K562 (cell line): ENCODE measurements around the gene E2F3. TPM values are rescaled to one million over a fixed set of nuclear protein-coding genes. Genes with fewer than 3 reads are reported as not detected.

Experiments used
- ASH1L ChIP-seq: fragments of 450-650 bp; IDR thresholded peaks from 2 replicates; pipeline ENCODE4 v1.6.1; 2018; ENCODE audit warnings: borderline replicate concordance, mild to moderate bottlenecking, low read depth; ENCODE audit not compliant: partially characterized antibody
- ATF1 ChIP-seq, 2 experiments: fragments of 450-650 bp in 1 of 2; IDR thresholded peaks; 2 replicates each; pipeline ENCODE4 v1.6.1; 2016; ENCODE audit warnings: missing compliant biosample characterization in 1 of 2, missing genetic modification characterization in 1 of 2
- BRD9 ChIP-seq: fragments of 450-650 bp; IDR thresholded peaks from 2 replicates; pipeline ENCODE4 v1.6.1; 2018; ENCODE audit warnings: low read depth; ENCODE audit not compliant: partially characterized antibody
- E2F4 ChIP-seq: sonication (generic); formaldehyde crosslinking; IDR thresholded peaks from 2 replicates; pipeline ENCODE4 v1.8.0; 2022; ENCODE audit warnings: mild to moderate bottlenecking, low read depth, missing genetic modification reagents
- FOXP1 ChIP-seq: sonication (generic); formaldehyde crosslinking; IDR thresholded peaks from 2 replicates; pipeline ENCODE4 v1.8.0; 2022; ENCODE audit warnings: mild to moderate bottlenecking, missing genetic modification reagents
- GTF2F1 ChIP-seq: IDR thresholded peaks from 2 replicates; pipeline ENCODE4 v1.6.1; 2011; ENCODE audit warnings: low read depth, low read length, improper control_type of control experiment
- HNRNPUL1 ChIP-seq: fragments of 200-400 bp; formaldehyde crosslinking; IDR thresholded peaks from 2 replicates; pipeline ENCODE4 v1.6.1; 2017; ENCODE audit warnings: low read length
- MCM2 ChIP-seq: fragments of 450-650 bp; IDR thresholded peaks from 2 replicates; pipeline ENCODE4 v1.6.1; 2017; ENCODE audit warnings: low read depth, mild to moderate bottlenecking
- MEF2D ChIP-seq: conservative IDR thresholded peaks from 2 replicates; pipeline ENCODE4 v1.6.1; 2016; ENCODE audit warnings: low read depth, missing genetic modification characterization, missing compliant biosample characterization
- NCOR1 ChIP-seq: fragments of 450-650 bp; IDR thresholded peaks from 2 replicates; pipeline ENCODE4 v1.6.1; 2016; ENCODE audit warnings: mild to moderate bottlenecking, moderate library complexity
- NFE2 ChIP-seq: IDR thresholded peaks from 2 replicates; pipeline ENCODE4 v1.6.1; 2014; ENCODE audit warnings: antibody characterized with exemption, low read depth
- NFE2L1 ChIP-seq: fragments of 450-650 bp; IDR thresholded peaks from 2 replicates; pipeline ENCODE4 v1.6.1; 2016; ENCODE audit warnings: missing genetic modification characterization, low read depth, mild to moderate bottlenecking, missing compliant biosample characterization, moderate library complexity, borderline replicate concordance
- NFRKB ChIP-seq: fragments of 450-650 bp; IDR thresholded peaks from 2 replicates; pipeline ENCODE4 v1.6.1; 2016; ENCODE audit warnings: low read depth
- NFYB ChIP-seq: IDR thresholded peaks from 2 replicates; pipeline ENCODE4 v1.6.1; 2011; ENCODE audit warnings: mild to moderate bottlenecking, moderate library complexity; ENCODE audit not compliant: insufficient read length; ENCODE audit errors: extremely low read depth
- NUFIP1 ChIP-seq: fragments of 450-650 bp; IDR thresholded peaks from 2 replicates; pipeline ENCODE4 v1.6.1; 2018; ENCODE audit not compliant: partially characterized antibody
- OTX1 ChIP-seq: fragments of 450-650 bp; formaldehyde crosslinking; IDR thresholded peaks from 2 replicates; pipeline ENCODE4 v1.4.0; 2022; ENCODE audit warnings: mild to moderate bottlenecking
- PURB ChIP-seq: sonication (generic); formaldehyde crosslinking; IDR thresholded peaks from 2 replicates; pipeline ENCODE4 v1.9.0; 2021; ENCODE audit warnings: low read depth, mild to moderate bottlenecking, missing genetic modification reagents
- RBM25 ChIP-seq: fragments of 200-400 bp; formaldehyde crosslinking; IDR thresholded peaks from 2 replicates; pipeline ENCODE4 v1.6.1; 2018; ENCODE audit warnings: low read length, low read depth, moderate library complexity; ENCODE audit not compliant: severe bottlenecking
- RFX7 ChIP-seq: fragments of 250-450 bp; sonication (Bioruptor Pico); IDR thresholded peaks from 2 replicates; pipeline ENCODE4 v1.5.1; 2021; ENCODE audit warnings: mild to moderate bottlenecking
- SIN3A ChIP-seq, 2 experiments: fragments of 150-350 bp in 1 of 2; IDR thresholded peaks; 2 replicates each; pipeline ENCODE4 v1.6.1; 2011 to 2016; ENCODE audit warnings: borderline replicate concordance in 2 of 2, low read depth in 2 of 2, low read length in 2 of 2, mild to moderate bottlenecking in 2 of 2, moderate library complexity in 2 of 2; ENCODE audit not compliant: control insufficient read depth in 1 of 2
- SMARCB1 ChIP-seq: IDR thresholded peaks from 2 replicates; pipeline ENCODE4 v1.6.1; 2011; ENCODE audit warnings: improper control_type of control experiment, low read depth; ENCODE audit not compliant: insufficient read length
- SNIP1 ChIP-seq: fragments of 450-650 bp; IDR thresholded peaks from 2 replicates; pipeline ENCODE4 v1.7.1; 2017; ENCODE audit warnings: low read depth, mild to moderate bottlenecking
- TRIM28 ChIP-seq: fragments of 450-650 bp; IDR thresholded peaks from 2 replicates; pipeline ENCODE4 v1.6.1; 2017
- ZBTB12 ChIP-seq: fragments of 250-450 bp; sonication (Bioruptor Pico); IDR thresholded peaks from 2 replicates; pipeline ENCODE4 v1.4.0; 2020
- ZNF133 ChIP-seq: fragments of 250-450 bp; sonication (Bioruptor Pico); IDR thresholded peaks from 2 replicates; pipeline ENCODE4 v1.4.0; 2020; ENCODE audit warnings: mild to moderate bottlenecking
- ZNF224 ChIP-seq: sonication (generic); formaldehyde crosslinking; IDR thresholded peaks from 2 replicates; pipeline ENCODE4 v1.8.0; 2022; ENCODE audit warnings: mild to moderate bottlenecking, missing genetic modification reagents
- ZNF57 ChIP-seq: fragments of 450-650 bp; formaldehyde crosslinking; IDR thresholded peaks from 2 replicates; pipeline ENCODE4 v1.4.0; 2020; ENCODE audit warnings: mild to moderate bottlenecking, moderate library complexity
- ZNF589 ChIP-seq: fragments of 200-800 bp; sonication (Bioruptor generic); IDR thresholded peaks from 2 replicates; pipeline ENCODE4 v1.6.1; 2016; ENCODE audit warnings: low read depth, missing genetic modification characterization, missing compliant biosample characterization
- ZNF668 ChIP-seq: fragments of 250-450 bp; sonication (Bioruptor Pico); IDR thresholded peaks from 2 replicates; pipeline ENCODE4 v1.8.0; 2022; ENCODE audit warnings: mild to moderate bottlenecking, inconsistent platforms
- ZNF75A ChIP-seq: fragments of 450-650 bp; formaldehyde crosslinking; IDR thresholded peaks from 2 replicates; pipeline ENCODE4 v1.4.0; 2020; ENCODE audit warnings: mild to moderate bottlenecking
- ZNF766 ChIP-seq: fragments of 200-800 bp; sonication (Bioruptor generic); conservative IDR thresholded peaks from 2 replicates; pipeline ENCODE4 v1.6.1; 2016; ENCODE audit warnings: missing genetic modification characterization, missing compliant biosample characterization
- ZNF830 ChIP-seq: fragments of 250-450 bp; sonication (Bioruptor Pico); IDR thresholded peaks from 2 replicates; pipeline ENCODE4 v1.5.0; 2021; ENCODE audit warnings: mild to moderate bottlenecking
- polyA plus RNA-seq, 8 experiments: library from polyadenylated mRNA; depleted of rRNA in 4 of 8; stranded (reverse) in 5 of 8; unstranded in 3 of 8; fragments of >200 nt; fragmentation: Nextera tagmentation in 2 of 8; fragmentation: Illumina TruSeq in 1 of 8; extraction: Ambion mirVana in 2 of 8; extraction: Trizol in 1 of 8; gene quantifications; 2 replicates each; pipeline versions ENCODE4 v1.2.1 to v1.2.3, GENCODE V29; 2011 to 2014; ENCODE audit warnings: inconsistent platforms in 1 of 8, missing spikeins in 1 of 8
- total RNA-seq, 7 experiments: library from RNA; depleted of rRNA in 6 of 7; stranded (reverse); fragments of >200 nt in 6 of 7; fragmentation: Illumina TruSeq in 2 of 7; extraction: Trizol in 2 of 7; gene quantifications; 2 replicates each; pipeline versions ENCODE4 v1.2.1 to v1.2.3, GENCODE V29; 2011 to 2021; ENCODE audit warnings: low replicate concordance in 1 of 7

The E2F3 gene
- total and polyA plus RNA-seq, 9 of the 15 experiments (the other 6 are each of a cell fraction or from before 2014, with no cell fraction given) = 11.1 to 44.7 (median 27.2) TPM

GRCh38 chr6:20409427-20409971, 7.8 kb downstream of the E2F3 start (continued):
- TF ChIP-seq MCM2 (no peak), NFE2 (no peak), ZNF766 (peak; percentile 73; the same call in 1 of the 2 replicates), SMARCB1 (no peak), ZNF75A (CRISPR knock-in tag) (no peak), ZNF224 (CRISPR knock-in tag) (no peak), NFRKB (no peak), GTF2F1 (no peak), NFYB (no peak), PURB (no peak), RBM25 (no peak), ZNF133 (CRISPR knock-in tag) (no peak), RFX7 (CRISPR knock-in tag) (no peak), OTX1 (CRISPR knock-in tag) (no peak), ZNF668 (CRISPR knock-in tag) (no peak), ZNF830 (CRISPR knock-in tag) (no peak), SIN3A (IDR thresholded peaks at IDR 0.05; ENCODE audit: borderline replicate concordance in 2 of 2, control insufficient read depth in 1 of 2, low read depth in 2 of 2, low read length in 2 of 2) (no peak), TRIM28 (no peak), NFE2L1 (tag) (no peak), MEF2D (tag) (peak; percentile 60; the same call in 1 of the 2 replicates), BRD9 (no peak), ZNF57 (no peak), ASH1L (no peak), ZNF589 (CRISPR knock-in tag) (no peak), FOXP1 (CRISPR knock-in tag) (no peak), E2F4 (no peak), HNRNPUL1 (no peak), SNIP1 (no peak), NUFIP1 (no peak), NCOR1 (peak; percentile 92), ATF1 (CRISPR knock-in tag; IDR thresholded peaks at IDR 0.05) (no peak), ATF1 (tag; IDR thresholded peaks at IDR 0.05) (0 out of 2 replicates have a peak, but pooled peaks have one; percentile 24), ZBTB12 (no peak)
